ENCODE data around the gene FBLN1.

Gene FBLN1

GRCh38 chr22:45571089-45571488 lies 68.4 kb downstream of the FBLN1 start:
- H3K4me2 ChIP-seq (ENCODE audit: low read depth, low read length, poor library complexity, severe bottlenecking): no peak overlapping the region
- H2AFZ ChIP-seq (ENCODE audit: low read length): no peak overlapping the region
- no peak overlapping the region for H3K9ac ChIP-seq (ENCODE audit: low read depth, low read length, poor library complexity, severe bottlenecking)
- no peaks in the 10 kb centered on the region for H4K20me1 ChIP-seq (ENCODE audit: insufficient read depth, low read length, poor library complexity, severe bottlenecking)
- no peaks in the 10 kb centered on the region for H3K4me1 ChIP-seq (ENCODE audit: insufficient read depth, low read length, poor library complexity, severe bottlenecking)
- H3K79me2 ChIP-seq (ENCODE audit: insufficient read depth, low read length): no peaks in the 10 kb centered on the region
- H3K4me3 ChIP-seq (ENCODE audit: low read length, poor library complexity, severe bottlenecking): no peak overlapping the region
- no peaks in the 10 kb centered on the region for H3K36me3 ChIP-seq (ENCODE audit: insufficient read depth, low read length)
- H3K27me3 ChIP-seq (ENCODE audit: insufficient read depth, low read length, poor library complexity, severe bottlenecking): no peaks in the 10 kb centered on the region
- H3K9me3 ChIP-seq (ENCODE audit: insufficient read depth, low read depth, low read length): peaks cover 5% of the 10 kb centered on the region
- no peaks in the 10 kb centered on the region for H3K9me2 ChIP-seq (replicated peaks; ENCODE audit: low read depth, low read length)
- no peaks in the 10 kb centered on the region for H3F3A ChIP-seq (ENCODE audit: low read depth)
- TF ChIP-seq CTCF (conservative IDR thresholded peaks at IDR 0.05; ENCODE audit: low read length): no peak
- no peak for TF ChIP-seq EZH2phosphoT487 (IDR thresholded peaks at IDR 0.05; ENCODE audit: borderline replicate concordance)

GRCh38 chr22:45572444-45572843 lies 69.8 kb downstream of the FBLN1 start:
- Histone ChIP-seq H3K9me2 (replicated peaks; ENCODE audit: low read depth, low read length) (no peaks in the 10 kb centered on the region), H3K4me1 (ENCODE audit: insufficient read depth, low read length, poor library complexity, severe bottlenecking) (no peaks in the 10 kb centered on the region), H2AFZ (ENCODE audit: low read length) (no peak overlapping the region), H3K36me3 (ENCODE audit: insufficient read depth, low read length) (no peaks in the 10 kb centered on the region), H3F3A (ENCODE audit: low read depth) (no peaks in the 10 kb centered on the region), H3K4me3 (ENCODE audit: low read length, poor library complexity, severe bottlenecking) (no peak overlapping the region), H4K20me1 (ENCODE audit: insufficient read depth, low read length, poor library complexity, severe bottlenecking) (no peaks in the 10 kb centered on the region), H3K79me2 (ENCODE audit: insufficient read depth, low read length) (no peaks in the 10 kb centered on the region), H3K9ac (ENCODE audit: low read depth, low read length, poor library complexity, severe bottlenecking) (no peak overlapping the region), H3K9me3 (ENCODE audit: insufficient read depth, low read depth, low read length) (peaks cover 5% of the 10 kb centered on the region), H3K4me2 (ENCODE audit: low read depth, low read length, poor library complexity, severe bottlenecking) (no peak overlapping the region), H3K27me3 (ENCODE audit: insufficient read depth, low read length, poor library complexity, severe bottlenecking) (no peaks in the 10 kb centered on the region)
- TF ChIP-seq CTCF (conservative IDR thresholded peaks at IDR 0.05; ENCODE audit: low read length): no peak
- no peak for TF ChIP-seq EZH2phosphoT487 (IDR thresholded peaks at IDR 0.05; ENCODE audit: borderline replicate concordance)

GRCh38 chr22:45574069-45574703 lies 71.5 kb downstream of the FBLN1 start:
- no peaks in the 10 kb centered on the region for H3K79me2 ChIP-seq (ENCODE audit: insufficient read depth, low read length)
- no peak overlapping the region for H3K9ac ChIP-seq (ENCODE audit: low read depth, low read length, poor library complexity, severe bottlenecking)
- H4K20me1 ChIP-seq (ENCODE audit: insufficient read depth, low read length, poor library complexity, severe bottlenecking): no peaks in the 10 kb centered on the region
- no peaks in the 10 kb centered on the region for H3K36me3 ChIP-seq (ENCODE audit: insufficient read depth, low read length)
- no peak overlapping the region for H3K4me2 ChIP-seq (ENCODE audit: low read depth, low read length, poor library complexity, severe bottlenecking)
- H3K4me3 ChIP-seq (ENCODE audit: low read length, poor library complexity, severe bottlenecking): no peak overlapping the region
- H3K9me3 ChIP-seq (ENCODE audit: insufficient read depth, low read depth, low read length): peaks cover 5% of the 10 kb centered on the region
- H2AFZ ChIP-seq (ENCODE audit: low read length): peak overlapping the region; percentile 1; the same call in 1 of the 2 replicates
- H3K27me3 ChIP-seq (ENCODE audit: insufficient read depth, low read length, poor library complexity, severe bottlenecking): no peaks in the 10 kb centered on the region
- TF ChIP-seq EZH2phosphoT487 (IDR thresholded peaks at IDR 0.05; ENCODE audit: borderline replicate concordance): no peak
- TF ChIP-seq CTCF (conservative IDR thresholded peaks at IDR 0.05; ENCODE audit: low read length): no peak
- H3K4me1 ChIP-seq (ENCODE audit: insufficient read depth, low read length, poor library complexity, severe bottlenecking): peaks cover 11% of the 10 kb centered on the region
- no peaks in the 10 kb centered on the region for H3F3A ChIP-seq (ENCODE audit: low read depth)
- H3K9me2 ChIP-seq (replicated peaks; ENCODE audit: low read depth, low read length): no peaks in the 10 kb centered on the region
